B cell (primary cell): ENCODE measurements around the gene THYN1. TPM values are rescaled to one million over a fixed set of nuclear protein-coding genes. Genes with fewer than 3 reads are reported as not detected.

ENCODE experiments used
- ATAC-seq: fragments of 200-7000 bp; cut with Tn5 transposase; one replicate; pipeline ENCODE4 v1.10.0; 2021; ENCODE audit warnings: low read depth, mild to moderate bottlenecking, moderate number of reproducible peaks, moderate library complexity
- CTCF ChIA-PET: fragments of 350-600 bp; sonication (Branson Sonifier 250); formaldehyde crosslinking; loops from one replicate; lab custom pipeline; 2021; ENCODE audit warnings: antibody characterized with exemption, inconsistent platforms; lab: Charles Lee
- POLR2A ChIA-PET: fragments of 350-600 bp; sonication (Branson Sonifier 250); formaldehyde crosslinking; loops from one replicate; lab custom pipeline; 2021; ENCODE audit warnings: antibody characterized with exemption; lab: Charles Lee
- DNase-seq: peaks from one replicate; pipeline ENCODE4 v3.0.0; 2013
- H2AFZ ChIP-seq: 2 replicates; pipeline ENCODE4 v1.6.1; 2012; ENCODE audit warnings: mild to moderate bottlenecking, low read depth, low read length; ENCODE audit not compliant: insufficient read depth, poor library complexity, severe bottlenecking
- H3K27ac ChIP-seq, 2 donors: 1 replicate in 1 of 2; 2 replicates in 1 of 2; pipeline ENCODE4 v1.5.1; 2012 to 2013; ENCODE audit warnings: low read length in 2 of 2, mild to moderate bottlenecking in 2 of 2, moderate library complexity in 1 of 2
- H3K27me3 ChIP-seq, 4 experiments: fragments of 200-600 bp in 1 of 4; sonication (generic) in 1 of 4; replicated peaks in 1 of 4; 1 replicate in 2 of 4; 2 replicates in 2 of 4; pipeline versions ENCODE4 v1.6.1 to v1.7.0; 2013 to 2016; ENCODE audit warnings: low read length in 3 of 4, mild to moderate bottlenecking in 2 of 4, mixed read lengths in 1 of 4, moderate library complexity in 1 of 4; ENCODE audit not compliant: insufficient read depth in 4 of 4, control insufficient read depth in 3 of 4; ENCODE audit errors: control extremely low read depth in 1 of 4
- H3K36me3 ChIP-seq, 2 experiments: replicated peaks in 1 of 2; 1 replicate in 1 of 2; 2 replicates in 1 of 2; pipeline versions ENCODE4 v1.6.1 to v1.7.1; 2013; ENCODE audit warnings: low read length in 1 of 2; ENCODE audit not compliant: insufficient read depth in 2 of 2, control insufficient read depth in 1 of 2; ENCODE audit errors: control extremely low read depth in 1 of 2, extremely low read depth in 1 of 2
- H3K4me1 ChIP-seq, 2 donors: fragments of 200-600 bp in 1 of 2; sonication (generic) in 1 of 2; 1 replicate in 1 of 2; 2 replicates in 1 of 2; pipeline versions ENCODE4 v1.5.1 to v1.6.1; 2013 to 2017; ENCODE audit warnings: low read length in 2 of 2; ENCODE audit not compliant: control insufficient read depth in 2 of 2, insufficient read depth in 2 of 2
- H3K4me2 ChIP-seq: replicated peaks from 2 replicates; pipeline ENCODE3; 2012; ENCODE audit warnings: mild to moderate bottlenecking, low read depth, low read length; ENCODE audit not compliant: poor library complexity, severe bottlenecking
- H3K4me3 ChIP-seq, 5 experiments: fragments of 200-600 bp in 1 of 5; sonication (generic) in 1 of 5; 1 replicate in 3 of 5; 2 replicates in 2 of 5; pipeline versions ENCODE4 v1.5.1 to v1.7.0; 2011 to 2016; ENCODE audit warnings: low read length in 4 of 5, mild to moderate bottlenecking in 4 of 5, low read depth in 2 of 5, control low read depth in 1 of 5, moderate library complexity in 1 of 5; ENCODE audit not compliant: insufficient read depth in 1 of 5; ENCODE audit errors: control extremely low read depth in 1 of 5, extremely low read depth in 1 of 5
- H3K79me2 ChIP-seq: fragments of 200-600 bp; sonication (generic); one replicate; pipeline ENCODE4 v1.6.0; 2016; ENCODE audit warnings: low read length; ENCODE audit not compliant: control insufficient read depth, insufficient read depth
- H3K9ac ChIP-seq: fragments of 200-600 bp; sonication (generic); 2 replicates; pipeline ENCODE4 v1.6.1; 2017; ENCODE audit warnings: mild to moderate bottlenecking, low read length, moderate library complexity
- H3K9me3 ChIP-seq, 3 donors: one replicate each; pipeline versions ENCODE4 v1.6.1 to v1.7.1; 2013; ENCODE audit warnings: low read length in 2 of 3; ENCODE audit not compliant: control insufficient read depth in 2 of 3, insufficient read depth in 1 of 3; ENCODE audit errors: control extremely low read depth in 1 of 3
- H4K20me1 ChIP-seq: 2 replicates; pipeline ENCODE4 v1.6.0; 2012; ENCODE audit warnings: mild to moderate bottlenecking, low read length; ENCODE audit not compliant: insufficient read depth, control insufficient read depth, poor library complexity, severe bottlenecking
- H3K27ac Mint-ChIP-seq: one replicate; pipeline ENCODE4 v1.8.0; 2021; ENCODE audit warnings: mixed read lengths
- H3K27me3 Mint-ChIP-seq: one replicate; pipeline ENCODE4 v1.8.0; 2021; ENCODE audit warnings: mixed read lengths
- H3K4me1 Mint-ChIP-seq: one replicate; pipeline ENCODE4 v1.8.0; 2021; ENCODE audit warnings: mixed read lengths
- H3K4me3 Mint-ChIP-seq: one replicate; pipeline ENCODE4 v1.8.0; 2021; ENCODE audit warnings: mixed read lengths
- H3K9me3 Mint-ChIP-seq: one replicate; pipeline ENCODE4 v1.8.0; 2022; ENCODE audit warnings: mixed read lengths; ENCODE audit not compliant: insufficient read depth
- CTCF ChIP-seq: fragments of 200-600 bp; IDR thresholded peaks from one replicate; pipeline ENCODE4 v1.8.0; 2022; ENCODE audit warnings: antibody characterized with exemption, mild to moderate bottlenecking
- EZH2 ChIP-seq: IDR thresholded peaks from 2 replicates; pipeline ENCODE4 v1.6.1; 2012; ENCODE audit warnings: borderline replicate concordance, low read depth, mild to moderate bottlenecking, moderate library complexity, low read length; ENCODE audit not compliant: insufficient read depth, poor library complexity, severe bottlenecking
- WGBS: methylation state at CpG from one replicate; pipeline ENCODE4 v1.1.5; 2013; ENCODE audit warnings: missing lambda C conversion rate; ENCODE audit not compliant: insufficient coverage; 5-methylcytosine and 5-hydroxymethylcytosine counted together
- intact Hi-C: fragments of 100-400 bp; cut with micrococcal nuclease; formaldehyde crosslinking; loops from one replicate; pipeline ENCODE4 v1.10.0; 2022
- polyA plus RNA-seq: library from polyadenylated mRNA; depleted of rRNA; stranded (reverse); fragments of >200 nt; gene quantifications from 2 replicates; pipeline ENCODE4 v1.2.3, GENCODE V29; 2012
- total RNA-seq, 2 donors: library from RNA; stranded (reverse); fragments of 120-200 nt in 1 of 2; gene quantifications; 1 replicate in 1 of 2; 2 replicates in 1 of 2; pipeline versions ENCODE4 v1.2.3 to v1.2.4, GENCODE V29; 2013 to 2022

The THYN1 gene
- total and polyA plus RNA-seq, 2 donors (not counting 1 experiment from before 2014, with no cell fraction given): 36.3 to 38.4 TPM

- Mint-ChIP-seq H3K9me3 (no peaks in the 10 kb centered on the region), H3K4me3 (no peak overlapping the region), H3K27ac (no peak overlapping the region), H3K4me1 (peaks cover 2% of the 10 kb centered on the region), H3K27me3 (peaks cover 35% of the 10 kb centered on the region)
- WGBS: 93% methylated on average over 10 of the region's 11 CpGs
- Histone ChIP-seq H2AFZ (no peak overlapping the region), H3K36me3 (peaks cover 0 to 9% of the 10 kb centered on the region in 2 experiments), H3K9ac (no peak overlapping the region), H3K4me2 (no peak overlapping the region), H3K4me3 (no peak overlapping the region), H3K27me3 (peaks cover 0 to 20% (median 9%) of the 10 kb centered on the region in 4 experiments), H3K9me3 (no peaks in the 10 kb centered on the region), H3K79me2 (no peaks in the 10 kb centered on the region), H3K4me1 (peaks cover 0 to 7% of the 10 kb centered on the region in 2 donors), H3K27ac (no peak overlapping the region), H4K20me1 (no peaks in the 10 kb centered on the region)
- ChIA-PET CTCF (no interaction called here), POLR2A (no interaction called here)
- no peak for DNase-seq
- no peak for ATAC-seq
- intact Hi-C loops: no loop called here
- TF ChIP-seq EZH2 (no peak), CTCF (no peak)
Observed at GRCh38 chr11:134267966-134268365, 14.8 kb upstream of the THYN1 start.

DNA sequence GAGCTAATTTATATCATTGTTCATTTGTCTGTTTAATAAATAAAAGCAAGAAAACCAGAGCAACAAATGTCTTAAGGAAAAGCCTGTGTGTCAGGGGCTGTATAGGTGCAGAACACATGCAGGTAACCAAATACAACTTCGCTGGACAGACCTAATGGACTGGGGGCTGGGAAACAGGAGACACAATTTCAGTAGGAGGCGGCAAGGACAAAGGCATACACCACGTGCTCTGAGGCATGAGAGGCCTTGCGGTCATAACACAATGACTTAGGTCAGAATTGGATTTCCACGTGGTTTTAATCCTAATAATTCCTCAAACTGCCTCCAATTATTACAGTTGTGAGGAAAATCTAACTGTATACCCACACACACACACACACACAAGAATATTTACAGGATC is 14.3 kb upstream of the THYN1 start:
- peaks cover 0 to 15% (median 4%) of the 10 kb centered on the region in 4 experiments for H3K27me3 ChIP-seq
- CTCF ChIA-PET: interaction anchor here (0.6 kb wide), 1 partner anchor 23 kb away, joined by 4 read pairs; no protein-coding TSS in a partner anchor
- H3K4me1 ChIP-seq: peaks cover 0 to 2% of the 10 kb centered on the region in 2 donors
- H3K4me2 ChIP-seq: no peak overlapping the region
- no peak overlapping the region for H3K4me3 Mint-ChIP-seq
- TF ChIP-seq EZH2: no peak
- TF ChIP-seq CTCF: no peak
- no peaks in the 10 kb centered on the region for H3K9me3 ChIP-seq
- H3K27ac Mint-ChIP-seq: no peak overlapping the region
- DNase-seq (no peak), ATAC-seq (no peak)
- no peaks in the 10 kb centered on the region for H3K9me3 Mint-ChIP-seq
- H3K27ac ChIP-seq: no peak overlapping the region
- H2AFZ ChIP-seq: no peak overlapping the region
- no peaks in the 10 kb centered on the region for H3K4me1 Mint-ChIP-seq
- intact Hi-C loops: no loop called here
- no peaks in the 10 kb centered on the region for H4K20me1 ChIP-seq
- 100% methylated on average over 1 of the region's 5 CpGs for WGBS
- peaks cover 0 to 13% of the 10 kb centered on the region in 2 experiments for H3K36me3 ChIP-seq
- peaks cover 30% of the 10 kb centered on the region for H3K27me3 Mint-ChIP-seq
- no peak overlapping the region for H3K9ac ChIP-seq
- H3K79me2 ChIP-seq: no peaks in the 10 kb centered on the region
- no peak overlapping the region for H3K4me3 ChIP-seq
- POLR2A ChIA-PET: no interaction called here
